Measurements from ENCODE around the gene TRUB2. TPM values are rescaled to one million over a fixed set of nuclear protein-coding genes. Genes with fewer than 3 reads are reported as not detected.

TRUB2 gene
- total and polyA plus RNA-seq, 2 of the 13 experiments (the other 11 are each of a cell fraction or from before 2014, with no cell fraction given) = 22.3 to 41.2 TPM

DNA sequence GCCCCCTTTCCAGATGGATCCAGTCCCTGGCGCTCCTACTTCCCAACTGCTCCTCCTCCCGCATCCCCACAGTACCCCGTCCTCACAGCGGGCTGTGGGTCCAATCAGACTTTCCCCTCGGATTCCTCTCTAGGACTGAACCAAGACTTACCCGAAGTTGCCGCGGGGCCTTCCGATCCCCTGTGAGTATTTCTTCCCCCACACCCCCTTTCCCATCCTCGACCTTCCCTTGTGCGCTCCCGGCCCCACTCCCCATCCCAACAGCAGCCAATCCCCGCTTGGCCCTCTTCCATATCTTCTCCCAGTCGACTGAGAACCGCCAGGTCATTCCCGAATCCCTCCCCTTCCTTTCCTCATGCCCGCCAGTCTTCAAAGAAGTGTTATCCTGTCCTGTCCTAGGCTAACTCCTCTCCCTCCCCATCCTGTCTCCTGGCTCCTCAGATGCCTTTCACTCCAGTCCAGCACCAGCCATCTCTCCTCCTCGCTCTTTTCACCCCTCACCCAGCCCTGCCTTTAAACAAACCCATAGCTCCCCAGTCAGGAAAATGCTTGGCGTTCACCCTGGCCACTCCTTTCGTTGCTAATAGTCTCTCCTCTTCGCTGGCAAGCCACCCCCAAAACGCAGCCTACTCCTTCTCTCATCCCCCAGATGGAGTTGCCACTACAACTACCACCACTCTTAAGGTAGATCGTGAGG lies 45.5 kb downstream of the TRUB2 start (continued):
- TF ChIP-seq, protein P1, sequence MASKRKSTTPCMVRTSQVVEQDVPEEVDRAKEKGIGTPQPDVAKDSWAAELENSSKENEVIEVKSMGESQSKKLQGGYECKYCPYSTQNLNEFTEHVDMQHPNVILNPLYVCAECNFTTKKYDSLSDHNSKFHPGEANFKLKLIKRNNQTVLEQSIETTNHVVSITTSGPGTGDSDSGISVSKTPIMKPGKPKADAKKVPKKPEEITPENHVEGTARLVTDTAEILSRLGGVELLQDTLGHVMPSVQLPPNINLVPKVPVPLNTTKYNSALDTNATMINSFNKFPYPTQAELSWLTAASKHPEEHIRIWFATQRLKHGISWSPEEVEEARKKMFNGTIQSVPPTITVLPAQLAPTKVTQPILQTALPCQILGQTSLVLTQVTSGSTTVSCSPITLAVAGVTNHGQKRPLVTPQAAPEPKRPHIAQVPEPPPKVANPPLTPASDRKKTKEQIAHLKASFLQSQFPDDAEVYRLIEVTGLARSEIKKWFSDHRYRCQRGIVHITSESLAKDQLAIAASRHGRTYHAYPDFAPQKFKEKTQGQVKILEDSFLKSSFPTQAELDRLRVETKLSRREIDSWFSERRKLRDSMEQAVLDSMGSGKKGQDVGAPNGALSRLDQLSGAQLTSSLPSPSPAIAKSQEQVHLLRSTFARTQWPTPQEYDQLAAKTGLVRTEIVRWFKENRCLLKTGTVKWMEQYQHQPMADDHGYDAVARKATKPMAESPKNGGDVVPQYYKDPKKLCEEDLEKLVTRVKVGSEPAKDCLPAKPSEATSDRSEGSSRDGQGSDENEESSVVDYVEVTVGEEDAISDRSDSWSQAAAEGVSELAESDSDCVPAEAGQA (IDR thresholded peaks at IDR 0.05; ENCODE audit: low read depth) = no peak
- TF ChIP-seq, protein P1 (CRISPR knock-in tag; IDR thresholded peaks at IDR 0.05; ENCODE audit: borderline replicate concordance) = no peak
- TF ChIP-seq HOXA7 (CRISPR knock-in tag; IDR thresholded peaks at IDR 0.05) (no peak), ATF1 (CRISPR knock-in tag; IDR thresholded peaks at IDR 0.05) (0 out of 2 replicates have a peak, but pooled peaks have one; percentile 1), ZNF543 (CRISPR knock-in tag; IDR thresholded peaks at IDR 0.05) (no peak; the same call in 1 of the 2 replicates), RORA (CRISPR knock-in tag; IDR thresholded peaks at IDR 0.05) (no peak), DNMT1 (CRISPR knock-in tag; IDR thresholded peaks at IDR 0.05) (no peak), ZIK1 (CRISPR knock-in tag; IDR thresholded peaks at IDR 0.05; ENCODE audit: borderline replicate concordance, low read depth) (no peak), CHD2 (IDR thresholded peaks at IDR 0.05; ENCODE audit: low read depth, low read length) (no peak), NR2F2 (IDR thresholded peaks at IDR 0.05; ENCODE audit: borderline replicate concordance, low read depth) (no peak), ZNF282 (IDR thresholded peaks at IDR 0.05; ENCODE audit: partially characterized antibody) (no peak), BRCA1 (CRISPR knock-in tag; IDR thresholded peaks at IDR 0.05) (no peak), SALL2 (CRISPR knock-in tag; IDR thresholded peaks at IDR 0.05) (no peak), RCOR2 (CRISPR knock-in tag; IDR thresholded peaks at IDR 0.05) (no peak), ZNF251 (CRISPR knock-in tag; IDR thresholded peaks at IDR 0.05) (no peak), MED8 (CRISPR knock-in tag; IDR thresholded peaks at IDR 0.05; ENCODE audit: insufficient replicate concordance) (no peak), ZNF788 (CRISPR knock-in tag; IDR thresholded peaks at IDR 0.05; ENCODE audit: borderline replicate concordance) (no peak)
- TF ChIP-seq, protein P2, sequence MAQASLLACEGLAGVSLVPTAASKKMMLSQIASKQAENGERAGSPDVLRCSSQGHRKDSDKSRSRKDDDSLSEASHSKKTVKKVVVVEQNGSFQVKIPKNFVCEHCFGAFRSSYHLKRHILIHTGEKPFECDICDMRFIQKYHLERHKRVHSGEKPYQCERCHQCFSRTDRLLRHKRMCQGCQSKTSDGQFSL (CRISPR knock-in tag; IDR thresholded peaks at IDR 0.05) = no peak; the same call in 1 of the 2 replicates
- TF ChIP-seq, protein P3, sequence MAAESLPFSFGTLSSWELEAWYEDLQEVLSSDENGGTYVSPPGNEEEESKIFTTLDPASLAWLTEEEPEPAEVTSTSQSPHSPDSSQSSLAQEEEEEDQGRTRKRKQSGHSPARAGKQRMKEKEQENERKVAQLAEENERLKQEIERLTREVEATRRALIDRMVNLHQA (CRISPR knock-in tag; IDR thresholded peaks at IDR 0.05) = no peak
- TF ChIP-seq, protein P4, sequence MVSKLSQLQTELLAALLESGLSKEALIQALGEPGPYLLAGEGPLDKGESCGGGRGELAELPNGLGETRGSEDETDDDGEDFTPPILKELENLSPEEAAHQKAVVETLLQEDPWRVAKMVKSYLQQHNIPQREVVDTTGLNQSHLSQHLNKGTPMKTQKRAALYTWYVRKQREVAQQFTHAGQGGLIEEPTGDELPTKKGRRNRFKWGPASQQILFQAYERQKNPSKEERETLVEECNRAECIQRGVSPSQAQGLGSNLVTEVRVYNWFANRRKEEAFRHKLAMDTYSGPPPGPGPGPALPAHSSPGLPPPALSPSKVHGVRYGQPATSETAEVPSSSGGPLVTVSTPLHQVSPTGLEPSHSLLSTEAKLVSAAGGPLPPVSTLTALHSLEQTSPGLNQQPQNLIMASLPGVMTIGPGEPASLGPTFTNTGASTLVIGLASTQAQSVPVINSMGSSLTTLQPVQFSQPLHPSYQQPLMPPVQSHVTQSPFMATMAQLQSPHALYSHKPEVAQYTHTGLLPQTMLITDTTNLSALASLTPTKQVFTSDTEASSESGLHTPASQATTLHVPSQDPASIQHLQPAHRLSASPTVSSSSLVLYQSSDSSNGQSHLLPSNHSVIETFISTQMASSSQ (IDR thresholded peaks at IDR 0.05; ENCODE audit: low read depth) = no peak
- TF ChIP-seq, protein P4 (CRISPR knock-in tag; IDR thresholded peaks at IDR 0.05; ENCODE audit: borderline replicate concordance) = 0 out of 2 replicates have a peak, but pooled peaks have one; percentile 16
